DMS79 treated with DMSO at 0.1 percent for 48 hours (cell line): Measurements from ENCODE around the gene UBAC1.
"Not testable (repeated sequence)": the region's sequence is repeated elsewhere in the genome, so short reads cannot be mapped to it uniquely, and the experiment has no call there.

Experiments
- DNase-seq: peaks from one replicate; lab custom pipeline; 2025; lab: John Stamatoyannopoulos, UW

The UBAC1 gene

DNA sequence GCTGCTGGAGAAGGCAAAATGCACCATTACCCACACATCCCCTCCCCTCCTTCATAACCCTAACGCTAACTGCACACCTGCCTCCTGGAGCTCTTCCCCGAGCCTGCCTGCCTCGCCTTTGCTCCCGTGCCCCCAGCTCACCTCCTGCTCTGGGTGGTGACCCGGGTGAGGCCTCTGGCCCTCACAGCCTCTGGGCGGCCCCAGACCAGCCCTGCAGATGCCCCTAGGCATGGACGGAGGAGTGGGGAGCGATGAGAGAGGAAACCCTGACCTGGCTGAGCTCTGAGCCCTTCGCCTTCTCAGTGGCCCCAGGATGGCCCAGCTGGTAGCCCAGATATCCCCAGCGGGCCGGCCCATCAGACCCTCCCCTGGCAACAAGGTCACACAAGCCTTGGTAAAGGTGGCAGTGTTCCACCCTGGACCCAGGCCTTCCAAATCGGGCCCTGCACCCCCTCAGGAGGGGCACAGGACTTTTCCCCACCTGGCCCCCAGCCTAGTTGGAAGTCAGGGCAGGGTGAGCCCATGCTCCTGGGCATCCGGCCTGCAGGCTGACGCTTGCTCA is 39.3 kb downstream of the UBAC1 start:
- no peak for DNase-seq

DNA sequence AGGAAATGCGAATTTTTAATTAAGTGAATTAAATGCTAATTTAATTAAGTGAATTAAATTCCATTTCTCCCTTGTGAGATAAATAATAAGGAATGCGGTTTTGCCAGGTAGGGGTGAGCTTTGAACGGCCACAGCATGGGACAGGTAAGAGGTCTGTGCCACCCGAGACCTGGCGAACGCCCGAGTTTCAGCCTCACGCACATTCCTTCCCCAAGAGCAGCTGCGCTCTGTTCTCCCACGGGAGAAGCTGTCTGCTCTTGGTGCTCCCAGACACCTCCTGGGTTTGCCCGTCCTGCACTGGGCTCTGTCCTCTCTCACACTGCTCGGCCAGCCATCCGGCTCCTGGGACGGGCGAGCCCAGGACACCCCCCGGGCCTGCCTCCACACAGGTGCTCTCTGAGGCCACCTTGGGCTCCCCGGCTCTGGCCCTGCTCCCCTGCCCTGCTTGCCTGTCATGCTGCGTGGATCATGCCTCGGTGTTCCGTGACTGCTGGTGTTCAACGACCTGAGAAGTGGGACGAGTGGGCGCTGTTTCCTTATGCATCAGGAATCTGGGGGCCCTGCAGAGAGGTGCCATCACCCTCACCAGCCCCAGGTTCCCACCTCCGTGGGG is 40.1 kb downstream of the UBAC1 start:
- no peak for DNase-seq

GRCh38 chr9:135920256-135920930 is 40.8 kb downstream of the UBAC1 start:
- DNase-seq: no peak

- DNase-seq: no peak
Measured at GRCh38 chr9:135919318-135919890, 41.8 kb downstream of the UBAC1 start.

DNA sequence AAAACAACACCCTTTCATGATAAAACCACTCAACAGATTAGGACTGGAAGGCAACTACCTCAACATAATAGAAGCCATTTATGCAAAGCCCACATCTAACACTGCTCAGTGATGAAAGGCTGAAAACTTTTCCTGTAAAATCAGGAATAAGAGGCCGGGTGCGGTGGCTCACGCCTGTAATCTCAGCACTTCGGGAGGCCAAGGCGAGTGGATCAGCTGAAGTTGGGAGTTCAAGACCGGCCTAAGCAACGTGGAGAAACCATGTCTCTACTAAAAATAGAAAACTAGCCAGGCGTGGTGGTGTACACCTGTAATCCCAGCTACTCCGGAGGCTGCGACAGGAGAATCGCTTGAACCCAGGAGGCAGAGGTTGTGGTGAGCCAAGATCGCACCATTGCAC is 44.9 kb downstream of the UBAC1 start:
- DNase-seq: not testable (repeated sequence)

- no peak for DNase-seq
Measured at GRCh38 chr9:135914921-135915320, 46.3 kb downstream of the UBAC1 start.

GRCh38 chr9:135911233-135911632 is 49.9 kb downstream of the UBAC1 start:
- not testable (repeated sequence) for DNase-seq

GRCh38 chr9:135910757-135911156 is 50.4 kb downstream of the UBAC1 start:
- DNase-seq: no peak

GRCh38 chr9:135910216-135910615 is 51.0 kb downstream of the UBAC1 start:
- no peak for DNase-seq

- DNase-seq: no peak
Measured at GRCh38 chr9:135909371-135909770, 51.8 kb downstream of the UBAC1 start.

GRCh38 chr9:135908754-135909204 is 52.4 kb downstream of the UBAC1 start:
- DNase-seq: no peak

GRCh38 chr9:135908093-135908753 is 53.0 kb downstream of the UBAC1 start:
- peak; percentile 40 for DNase-seq

- peak; percentile 88 for DNase-seq
Measured at GRCh38 chr9:135907431-135908092, 53.6 kb downstream of the UBAC1 start, which contains the start of gene CAMSAP1. TSS of gene CAMSAP1 (minus strand) at chr9:135907546. CDS start at chr9:135907159, 387 bp downstream.

- no peak for DNase-seq
Measured at GRCh38 chr9:135907006-135907430, 54.2 kb downstream of the UBAC1 start.

- peak; percentile 39 for DNase-seq
Measured at GRCh38 chr9:135906291-135907005, 54.7 kb downstream of the UBAC1 start.

DNA sequence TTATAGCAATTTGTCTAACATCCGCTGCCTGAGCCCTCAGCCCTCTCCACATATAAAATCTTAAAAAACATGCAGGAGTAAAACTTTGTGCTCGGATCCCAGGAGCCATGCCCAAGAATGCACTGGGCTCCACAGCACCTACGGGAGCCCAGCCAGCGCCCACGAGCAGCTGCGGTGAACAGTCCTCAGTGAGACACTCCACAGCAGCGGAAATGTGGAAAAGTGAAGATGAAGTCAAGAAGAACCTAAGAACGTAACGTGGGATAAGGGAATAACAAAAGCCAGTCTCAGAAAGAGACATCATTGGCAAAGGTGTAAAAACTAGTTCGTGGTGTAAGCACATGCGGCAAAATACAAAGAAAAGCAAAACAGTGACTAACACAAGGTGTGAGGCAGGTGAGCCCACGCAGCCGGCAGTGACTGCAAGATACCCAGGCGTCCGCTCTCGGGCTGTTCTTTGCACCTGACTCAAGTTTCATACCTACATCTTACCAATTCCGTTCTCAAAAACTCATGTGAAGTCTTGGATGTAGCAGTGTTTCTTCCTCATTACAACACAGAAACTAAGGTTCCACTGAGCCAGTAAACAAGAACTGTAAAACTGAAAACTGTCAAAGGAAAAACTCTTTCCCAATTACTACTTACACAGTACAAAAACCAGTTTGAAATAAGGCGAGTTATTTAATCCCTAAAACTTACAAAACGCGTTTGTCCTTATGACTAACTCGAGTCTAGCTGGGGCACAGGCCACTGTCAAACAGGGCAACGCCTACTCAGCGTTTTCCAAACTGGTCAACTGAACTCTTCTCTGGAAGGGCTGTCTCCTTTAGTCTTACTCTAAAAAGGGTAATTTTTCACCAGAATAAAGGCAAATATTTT is 55.6 kb downstream of the UBAC1 start:
- DNase-seq: peak; percentile 34

DNA sequence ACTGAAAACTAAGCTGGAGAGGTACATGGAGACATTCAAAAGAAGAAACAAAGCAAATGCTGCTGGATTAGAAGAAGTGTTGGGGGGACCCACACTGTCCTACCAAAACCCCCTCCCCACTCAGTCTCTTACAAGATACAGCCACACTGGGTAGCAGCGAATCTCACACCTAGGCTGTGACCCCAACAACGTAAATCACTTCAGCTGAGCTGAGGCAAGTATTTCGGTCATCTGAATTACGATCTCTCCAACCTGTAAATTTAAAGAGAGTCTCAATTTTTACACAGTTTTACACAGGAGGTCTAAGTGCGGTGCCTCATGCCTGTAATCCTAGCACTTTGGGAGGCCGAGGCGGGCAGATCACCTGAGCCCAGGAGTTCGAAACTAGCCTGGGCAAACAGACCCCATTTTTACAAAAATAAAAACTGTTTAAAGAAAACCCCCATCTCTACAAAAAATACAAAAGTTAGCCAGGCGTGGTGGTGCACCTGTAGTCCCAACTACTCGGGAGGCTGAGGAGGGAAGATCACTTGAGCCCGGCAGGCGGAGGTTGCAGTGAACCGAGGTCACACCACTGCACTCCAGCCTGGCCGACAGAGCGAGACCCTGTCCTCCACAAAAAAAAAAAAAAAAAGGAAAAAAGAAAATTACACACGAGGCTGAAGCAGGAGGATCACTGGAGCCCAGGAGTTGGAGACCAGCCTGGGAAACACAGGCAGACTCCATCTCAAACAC is 57.2 kb downstream of the UBAC1 start:
- DNase-seq: no peak

DNA sequence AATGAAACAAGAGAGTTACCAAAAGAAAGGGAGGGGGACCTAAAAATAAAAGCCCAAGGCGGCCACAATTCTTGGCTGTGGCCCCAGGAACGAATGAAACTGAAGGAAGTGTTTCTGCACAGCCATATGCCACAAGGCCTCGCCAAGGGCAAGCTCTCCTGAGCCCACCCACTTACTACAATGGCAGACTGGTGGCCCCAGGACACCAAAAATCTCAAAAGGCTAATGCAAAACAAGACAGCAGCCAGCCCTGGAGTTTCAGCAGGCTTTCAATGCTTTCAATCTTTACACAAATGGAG is 57.9 kb downstream of the UBAC1 start:
- no peak for DNase-seq

DNA sequence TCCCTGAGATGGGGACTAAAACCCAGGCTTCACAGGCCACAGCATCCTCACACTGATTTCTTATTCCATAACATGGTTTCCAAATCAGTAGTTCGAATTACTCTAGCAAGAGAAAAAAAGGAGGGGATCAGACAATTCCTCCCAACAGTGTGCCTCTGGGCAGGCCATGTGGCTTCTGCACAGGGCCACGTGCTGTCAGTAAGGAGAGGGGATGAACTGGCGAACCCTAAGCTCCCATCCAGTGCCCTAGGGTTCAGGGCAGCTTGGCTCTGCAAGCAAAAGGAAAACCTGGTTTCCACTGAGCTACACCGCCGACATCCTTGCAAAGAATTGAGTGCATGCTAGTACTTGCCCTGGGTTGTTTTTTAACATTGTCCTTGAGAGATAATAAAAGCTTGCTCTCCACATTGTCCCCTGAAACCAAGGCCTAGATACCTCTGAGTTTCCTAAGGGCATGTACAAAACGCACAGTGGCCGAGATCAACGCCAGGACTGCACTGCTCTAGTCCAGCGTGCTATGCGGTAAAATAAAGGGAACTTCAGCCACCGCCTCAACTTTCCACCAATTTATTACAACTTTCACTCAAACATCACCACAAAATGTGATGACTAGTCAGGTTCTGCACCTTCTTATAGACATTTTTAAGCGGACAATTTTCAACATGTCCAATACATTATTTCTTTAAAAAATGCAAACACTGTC is 58.4 kb downstream of the UBAC1 start:
- DNase-seq: no peak
